AG09309 (cell line): ENCODE measurements around the gene GABPB2.

Experiments
- DNase-seq: peaks from one replicate; pipeline ENCODE4 v3.0.0-alpha.2; 2010; ENCODE audit warnings: low read depth
- H3K4me3 ChIP-seq: 2 replicates; pipeline ENCODE4 v1.5.1; 2011; ENCODE audit warnings: mild to moderate bottlenecking, low read depth, low read length, moderate library complexity; ENCODE audit not compliant: control insufficient read depth
- TF ChIP-seq, protein P1 (sequence below): IDR thresholded peaks from 2 replicates; pipeline ENCODE4 v1.5.1; 2011; ENCODE audit warnings: mild to moderate bottlenecking, low read depth, low read length, inconsistent platforms; ENCODE audit not compliant: insufficient read depth, control insufficient read depth; ENCODE audit errors: missing control alignments

The GABPB2 gene

GRCh38 chr1:151037032-151037431, 33.5 kb upstream of the GABPB2 start:
- TF ChIP-seq, protein P1, sequence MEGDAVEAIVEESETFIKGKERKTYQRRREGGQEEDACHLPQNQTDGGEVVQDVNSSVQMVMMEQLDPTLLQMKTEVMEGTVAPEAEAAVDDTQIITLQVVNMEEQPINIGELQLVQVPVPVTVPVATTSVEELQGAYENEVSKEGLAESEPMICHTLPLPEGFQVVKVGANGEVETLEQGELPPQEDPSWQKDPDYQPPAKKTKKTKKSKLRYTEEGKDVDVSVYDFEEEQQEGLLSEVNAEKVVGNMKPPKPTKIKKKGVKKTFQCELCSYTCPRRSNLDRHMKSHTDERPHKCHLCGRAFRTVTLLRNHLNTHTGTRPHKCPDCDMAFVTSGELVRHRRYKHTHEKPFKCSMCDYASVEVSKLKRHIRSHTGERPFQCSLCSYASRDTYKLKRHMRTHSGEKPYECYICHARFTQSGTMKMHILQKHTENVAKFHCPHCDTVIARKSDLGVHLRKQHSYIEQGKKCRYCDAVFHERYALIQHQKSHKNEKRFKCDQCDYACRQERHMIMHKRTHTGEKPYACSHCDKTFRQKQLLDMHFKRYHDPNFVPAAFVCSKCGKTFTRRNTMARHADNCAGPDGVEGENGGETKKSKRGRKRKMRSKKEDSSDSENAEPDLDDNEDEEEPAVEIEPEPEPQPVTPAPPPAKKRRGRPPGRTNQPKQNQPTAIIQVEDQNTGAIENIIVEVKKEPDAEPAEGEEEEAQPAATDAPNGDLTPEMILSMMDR, result no peak
- no peak overlapping the region for H3K4me3 ChIP-seq
- DNase-seq, result no peak

GRCh38 chr1:151039521-151039920, 31.0 kb upstream of the GABPB2 start:
- DNase-seq, result no peak
- TF ChIP-seq, protein P1, result no peak
- H3K4me3 ChIP-seq, result no peak overlapping the region

DNA sequence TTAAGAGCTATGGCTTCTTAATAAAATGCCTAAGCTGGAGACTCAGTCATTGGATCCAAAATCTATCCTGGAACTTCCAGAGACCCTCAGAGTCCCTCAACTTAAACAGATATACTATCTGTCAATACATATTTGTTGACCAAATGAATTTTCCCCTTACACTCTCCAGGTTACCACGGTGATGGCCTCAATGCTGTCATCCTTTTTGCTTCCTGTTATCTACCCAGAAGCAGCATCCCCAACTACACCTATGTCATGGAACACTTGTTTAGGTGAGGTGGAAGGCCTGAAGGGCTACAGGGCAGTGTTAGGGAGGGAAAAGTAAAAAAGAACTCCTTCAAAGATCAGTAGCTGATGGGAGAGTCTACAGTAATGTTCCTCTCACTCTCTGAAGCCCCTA, 27.4 kb upstream of the GABPB2 start:
- H3K4me3 ChIP-seq, result no peak overlapping the region
- TF ChIP-seq, protein P1, result no peak
- DNase-seq, result no peak

- H3K4me3 ChIP-seq, result peak within 1 kb of the TSS; percentile 77
- TF ChIP-seq, protein P1, result no peak
- no peak for DNase-seq
Measured at GRCh38 chr1:151047591-151047924, 23.0 kb upstream of the GABPB2 start, which contains the start of gene C1orf56. C1orf56 (plus strand) TSS chr1:151047751; CDS start chr1:151047848, 97 bp downstream.

GRCh38 chr1:151047925-151048644, 22.5 kb upstream of the GABPB2 start:
- DNase-seq, result no peak
- H3K4me3 ChIP-seq, result peak overlapping the region; percentile 77
- TF ChIP-seq, protein P1, result peak; percentile 67

DNA sequence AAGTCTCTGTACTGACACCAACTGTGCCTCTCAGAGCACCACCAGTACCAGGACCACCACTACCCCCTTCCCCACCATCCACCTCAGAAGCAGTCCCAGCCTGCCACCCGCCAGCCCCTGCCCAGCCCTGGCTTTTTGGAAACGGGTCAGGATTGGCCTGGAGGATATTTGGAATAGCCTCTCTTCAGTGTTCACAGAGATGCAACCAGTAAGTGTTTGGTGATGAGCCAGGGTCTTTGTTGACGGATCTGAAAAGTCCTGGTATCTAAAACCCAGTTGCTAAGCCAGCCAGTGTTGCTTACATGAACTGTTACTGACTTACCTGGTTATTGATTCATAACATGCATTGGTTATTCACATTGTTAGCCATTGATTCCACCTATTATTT, 21.9 kb upstream of the GABPB2 start:
- DNase-seq, result no peak

More for the DNA sequence above, 21.9 kb upstream of the GABPB2 start:
- TF ChIP-seq, protein P1, result no peak
- H3K4me3 ChIP-seq, result peak overlapping the region; percentile 77
